22Rv1 (cell line): Measurements from ENCODE around the gene ADAMTS16.

Source experiments
- ZFX ChIP-seq: fragments of 450-650 bp; IDR thresholded peaks from 2 replicates; pipeline ENCODE4 v1.6.1; 2017; ENCODE audit warnings: antibody characterized with exemption, borderline replicate concordance
- TF ChIP-seq, protein P1 (sequence below): fragments of 450-650 bp; IDR thresholded peaks from 2 replicates; pipeline ENCODE4 v1.5.1; 2017; ENCODE audit warnings: mild to moderate bottlenecking

DNA sequence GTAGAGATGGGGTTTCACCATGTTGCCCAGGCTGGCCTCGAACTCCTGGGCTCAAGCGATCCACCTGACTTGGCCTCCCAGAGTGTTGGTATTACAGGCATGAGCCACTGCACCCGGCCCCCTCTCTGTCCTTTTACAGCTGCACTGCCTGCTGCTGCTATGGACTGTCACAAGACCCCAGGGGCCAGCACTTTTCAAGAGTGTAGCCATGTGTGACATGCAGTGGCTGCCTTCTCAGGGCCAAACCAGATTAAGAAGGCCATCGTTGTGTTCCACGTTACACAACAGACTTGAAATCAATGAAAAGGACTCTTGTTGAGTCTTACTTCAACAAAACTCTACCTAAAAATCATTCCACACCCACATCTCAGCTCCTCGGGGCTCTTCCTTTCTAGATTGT lies 203.4 kb downstream of the ADAMTS16 start:
- TF ChIP-seq, protein P1, sequence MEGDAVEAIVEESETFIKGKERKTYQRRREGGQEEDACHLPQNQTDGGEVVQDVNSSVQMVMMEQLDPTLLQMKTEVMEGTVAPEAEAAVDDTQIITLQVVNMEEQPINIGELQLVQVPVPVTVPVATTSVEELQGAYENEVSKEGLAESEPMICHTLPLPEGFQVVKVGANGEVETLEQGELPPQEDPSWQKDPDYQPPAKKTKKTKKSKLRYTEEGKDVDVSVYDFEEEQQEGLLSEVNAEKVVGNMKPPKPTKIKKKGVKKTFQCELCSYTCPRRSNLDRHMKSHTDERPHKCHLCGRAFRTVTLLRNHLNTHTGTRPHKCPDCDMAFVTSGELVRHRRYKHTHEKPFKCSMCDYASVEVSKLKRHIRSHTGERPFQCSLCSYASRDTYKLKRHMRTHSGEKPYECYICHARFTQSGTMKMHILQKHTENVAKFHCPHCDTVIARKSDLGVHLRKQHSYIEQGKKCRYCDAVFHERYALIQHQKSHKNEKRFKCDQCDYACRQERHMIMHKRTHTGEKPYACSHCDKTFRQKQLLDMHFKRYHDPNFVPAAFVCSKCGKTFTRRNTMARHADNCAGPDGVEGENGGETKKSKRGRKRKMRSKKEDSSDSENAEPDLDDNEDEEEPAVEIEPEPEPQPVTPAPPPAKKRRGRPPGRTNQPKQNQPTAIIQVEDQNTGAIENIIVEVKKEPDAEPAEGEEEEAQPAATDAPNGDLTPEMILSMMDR: no peak
- no peak for TF ChIP-seq ZFX
